ENCODE results near the gene CLASP2. TPM values are rescaled to one million over a fixed set of nuclear protein-coding genes. Genes with fewer than 3 reads are reported as not detected.

CLASP2 gene
- total RNA-seq, 1 experiment from 2014 or later = 36.5 TPM

DNA sequence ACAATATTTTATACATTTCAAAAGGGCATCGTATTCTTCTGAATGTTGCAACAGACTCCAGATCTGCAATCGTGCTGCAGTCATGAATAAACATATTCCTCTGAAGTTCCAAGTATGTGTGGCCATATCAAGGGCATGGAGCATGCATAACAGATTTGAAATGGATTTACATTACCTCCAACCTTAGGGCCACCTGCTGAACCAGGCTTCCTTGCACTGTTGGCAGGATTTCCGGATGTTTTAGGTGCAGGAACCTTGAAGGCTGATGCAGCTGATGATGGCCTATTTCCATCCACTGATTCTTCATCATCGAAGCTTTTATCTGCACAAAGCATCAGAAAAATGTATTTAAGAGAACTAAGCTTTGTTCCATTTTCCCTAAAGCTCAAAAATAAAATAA lies 73.5 kb downstream of the CLASP2 start:
- H3F3A ChIP-seq (ENCODE audit: insufficient read depth, low read depth) = no peaks in the 10 kb centered on the region
- no peak for DNase-seq
- no peak for TF ChIP-seq EZH2 (IDR thresholded peaks at IDR 0.05; ENCODE audit: low read depth)
- TF ChIP-seq, protein P1, sequence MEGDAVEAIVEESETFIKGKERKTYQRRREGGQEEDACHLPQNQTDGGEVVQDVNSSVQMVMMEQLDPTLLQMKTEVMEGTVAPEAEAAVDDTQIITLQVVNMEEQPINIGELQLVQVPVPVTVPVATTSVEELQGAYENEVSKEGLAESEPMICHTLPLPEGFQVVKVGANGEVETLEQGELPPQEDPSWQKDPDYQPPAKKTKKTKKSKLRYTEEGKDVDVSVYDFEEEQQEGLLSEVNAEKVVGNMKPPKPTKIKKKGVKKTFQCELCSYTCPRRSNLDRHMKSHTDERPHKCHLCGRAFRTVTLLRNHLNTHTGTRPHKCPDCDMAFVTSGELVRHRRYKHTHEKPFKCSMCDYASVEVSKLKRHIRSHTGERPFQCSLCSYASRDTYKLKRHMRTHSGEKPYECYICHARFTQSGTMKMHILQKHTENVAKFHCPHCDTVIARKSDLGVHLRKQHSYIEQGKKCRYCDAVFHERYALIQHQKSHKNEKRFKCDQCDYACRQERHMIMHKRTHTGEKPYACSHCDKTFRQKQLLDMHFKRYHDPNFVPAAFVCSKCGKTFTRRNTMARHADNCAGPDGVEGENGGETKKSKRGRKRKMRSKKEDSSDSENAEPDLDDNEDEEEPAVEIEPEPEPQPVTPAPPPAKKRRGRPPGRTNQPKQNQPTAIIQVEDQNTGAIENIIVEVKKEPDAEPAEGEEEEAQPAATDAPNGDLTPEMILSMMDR (conservative IDR thresholded peaks at IDR 0.05) = no peak
- H3K4me3 ChIP-seq = no peak overlapping the region
- H3K9me2 ChIP-seq (ENCODE audit: insufficient read depth) = no peaks in the 10 kb centered on the region
- no peaks in the 10 kb centered on the region for H3K27me3 ChIP-seq (ENCODE audit: insufficient read depth, low read depth)
- no peaks in the 10 kb centered on the region for H3K4me1 ChIP-seq (replicated peaks; ENCODE audit: insufficient read depth)
- ChIA-PET CTCF (no interaction called here), POLR2A (ENCODE audit: unreplicated experiment) (no interaction called here)
- H2AFZ ChIP-seq = no peak overlapping the region
- no peaks in the 10 kb centered on the region for H3K36me3 ChIP-seq (ENCODE audit: low read depth)
- H3K27ac ChIP-seq = no peak overlapping the region
- H3K4me2 ChIP-seq = no peak overlapping the region
- no TSS peak for BruUV-seq (replicated peaks)
- no peaks in the 10 kb centered on the region for H4K20me1 ChIP-seq (ENCODE audit: insufficient read depth)
- no peaks in the 10 kb centered on the region for H3K9me3 ChIP-seq (ENCODE audit: insufficient read depth, low read depth)
- intact Hi-C loops (cut with micrococcal nuclease; ENCODE audit: unreplicated experiment) = no loop called here
- H3K79me2 ChIP-seq (ENCODE audit: low read depth) = no peaks in the 10 kb centered on the region

GRCh38 chr3:33642806-33643205 lies 75.2 kb downstream of the CLASP2 start:
- intact Hi-C loops (cut with micrococcal nuclease; ENCODE audit: unreplicated experiment) = no loop called here
- TF ChIP-seq, protein P1 (conservative IDR thresholded peaks at IDR 0.05) = no peak
- TF ChIP-seq EZH2 (IDR thresholded peaks at IDR 0.05; ENCODE audit: low read depth) = no peak
- no TSS peak for BruUV-seq (replicated peaks)

GRCh38 chr3:33639889-33640288 lies 78.2 kb downstream of the CLASP2 start:
- H3K4me3 ChIP-seq = no peak overlapping the region
- no peak for TF ChIP-seq EZH2 (IDR thresholded peaks at IDR 0.05; ENCODE audit: low read depth)
- TF ChIP-seq, protein P1 (conservative IDR thresholded peaks at IDR 0.05) = no peak
- H3K36me3 ChIP-seq (ENCODE audit: low read depth) = no peaks in the 10 kb centered on the region
- H3F3A ChIP-seq (ENCODE audit: insufficient read depth, low read depth) = no peaks in the 10 kb centered on the region
- H4K20me1 ChIP-seq (ENCODE audit: insufficient read depth) = no peaks in the 10 kb centered on the region
- H3K9me3 ChIP-seq (ENCODE audit: insufficient read depth, low read depth) = no peaks in the 10 kb centered on the region
- no TSS peak for BruUV-seq (replicated peaks)
- intact Hi-C loops (cut with micrococcal nuclease; ENCODE audit: unreplicated experiment) = no loop called here
- no peaks in the 10 kb centered on the region for H3K79me2 ChIP-seq (ENCODE audit: low read depth)
- H2AFZ ChIP-seq = no peak overlapping the region
- no peaks in the 10 kb centered on the region for H3K27me3 ChIP-seq (ENCODE audit: insufficient read depth, low read depth)
- DNase-seq = no peak
- H3K9me2 ChIP-seq (ENCODE audit: insufficient read depth) = no peaks in the 10 kb centered on the region
- ChIA-PET CTCF (no interaction called here), POLR2A (ENCODE audit: unreplicated experiment) (interaction anchor here (0.6 kb wide), 1 partner anchor 93 kb away, joined by 4 read pairs; no protein-coding TSS in a partner anchor)
- H3K27ac ChIP-seq = no peak overlapping the region
- H3K4me1 ChIP-seq (replicated peaks; ENCODE audit: insufficient read depth) = no peaks in the 10 kb centered on the region
- no peak overlapping the region for H3K4me2 ChIP-seq

More at GRCh38 chr3:33642806-33643205, 75.2 kb downstream of the CLASP2 start:
- Histone ChIP-seq H3K4me1 (replicated peaks; ENCODE audit: insufficient read depth) (no peaks in the 10 kb centered on the region), H3F3A (ENCODE audit: insufficient read depth, low read depth) (no peaks in the 10 kb centered on the region), H2AFZ (no peak overlapping the region), H3K9me3 (ENCODE audit: insufficient read depth, low read depth) (no peaks in the 10 kb centered on the region), H3K9me2 (ENCODE audit: insufficient read depth) (no peaks in the 10 kb centered on the region), H3K36me3 (ENCODE audit: low read depth) (no peaks in the 10 kb centered on the region), H4K20me1 (ENCODE audit: insufficient read depth) (no peaks in the 10 kb centered on the region), H3K27ac (no peak overlapping the region), H3K4me3 (no peak overlapping the region), H3K27me3 (ENCODE audit: insufficient read depth, low read depth) (no peaks in the 10 kb centered on the region), H3K4me2 (no peak overlapping the region), H3K79me2 (ENCODE audit: low read depth) (no peaks in the 10 kb centered on the region)
- ChIA-PET POLR2A (ENCODE audit: unreplicated experiment) (interaction anchor here (0.6 kb wide), 1 partner anchor 598 kb away, joined by 5 read pairs; no protein-coding TSS in a partner anchor), CTCF (no interaction called here)
- no peak for DNase-seq
